HUES48 (cell line): ENCODE measurements around the gene ZSWIM6.

ENCODE experiments used
- H3K27ac ChIP-seq: one replicate; pipeline ENCODE4 v1.7.0; 2013; ENCODE audit warnings: low read depth, low read length, inconsistent platforms
- H3K27me3 ChIP-seq: 2 replicates; pipeline ENCODE4 v1.6.1; 2013; ENCODE audit warnings: mild to moderate bottlenecking, low read length; ENCODE audit not compliant: control insufficient read depth, insufficient read depth
- H3K36me3 ChIP-seq: 2 replicates; pipeline ENCODE4 v1.6.1; 2013; ENCODE audit warnings: low read length; ENCODE audit not compliant: control insufficient read depth, insufficient read depth
- H3K4me1 ChIP-seq: 2 replicates; pipeline ENCODE4 v1.6.1; 2013; ENCODE audit warnings: mild to moderate bottlenecking, low read length; ENCODE audit not compliant: control insufficient read depth, insufficient read depth
- H3K4me3 ChIP-seq: 2 replicates; pipeline ENCODE4 v1.5.1; 2013; ENCODE audit warnings: mild to moderate bottlenecking, low read depth, low read length
- H3K9ac ChIP-seq: 2 replicates; pipeline ENCODE4 v1.6.1; 2013; ENCODE audit warnings: mild to moderate bottlenecking, low read depth, low read length, moderate library complexity
- H3K9me3 ChIP-seq: 2 replicates; pipeline ENCODE4 v1.6.1; 2013; ENCODE audit warnings: low read length; ENCODE audit not compliant: control insufficient read depth, insufficient read depth

The ZSWIM6 gene

GRCh38 chr5:61549530-61549929 is 217.5 kb downstream of the ZSWIM6 start:
- no peak overlapping the region for H3K27ac ChIP-seq
- H3K4me3 ChIP-seq = no peak overlapping the region
- no peak overlapping the region for H3K9ac ChIP-seq
- H3K9me3 ChIP-seq = peaks cover 3% of the 10 kb centered on the region
- H3K4me1 ChIP-seq = no peaks in the 10 kb centered on the region
- no peaks in the 10 kb centered on the region for H3K36me3 ChIP-seq
- H3K27me3 ChIP-seq = no peaks in the 10 kb centered on the region

DNA sequence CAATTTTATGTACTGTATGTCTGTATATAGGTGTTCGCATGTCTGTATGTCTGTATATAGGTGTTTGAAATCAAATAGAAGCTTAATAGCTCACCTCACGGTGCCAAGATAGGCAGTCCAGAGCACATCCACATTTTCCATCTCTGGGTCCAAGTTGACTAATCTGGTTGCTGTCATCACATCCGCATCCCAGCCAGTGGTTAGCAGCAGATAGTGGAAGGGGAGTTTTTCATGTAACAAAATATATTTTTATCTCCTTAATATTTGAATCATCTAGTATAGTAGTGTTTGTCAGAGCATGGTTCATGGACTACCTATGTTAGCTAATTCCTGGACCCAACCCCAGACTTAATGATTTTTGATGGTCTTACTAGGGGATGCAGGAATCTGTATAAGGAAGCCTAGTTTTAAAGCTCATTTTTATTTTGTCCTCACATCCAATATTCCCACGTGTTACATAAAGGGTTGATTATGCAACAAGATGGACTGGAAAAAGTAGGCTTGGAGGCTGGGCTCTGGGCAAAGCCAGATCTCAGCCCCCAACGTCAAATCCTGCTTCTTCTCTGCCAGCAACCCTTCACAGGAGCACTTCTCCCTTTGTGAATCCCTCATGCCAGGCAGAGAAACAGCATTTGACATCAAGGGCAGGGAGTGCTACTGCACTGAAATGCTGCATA is 219.7 kb downstream of the ZSWIM6 start:
- Histone ChIP-seq H3K27ac (no peak overlapping the region), H3K27me3 (no peaks in the 10 kb centered on the region), H3K9me3 (peaks cover 5% of the 10 kb centered on the region), H3K4me1 (no peaks in the 10 kb centered on the region), H3K9ac (no peak overlapping the region), H3K36me3 (no peaks in the 10 kb centered on the region), H3K4me3 (no peak overlapping the region)

GRCh38 chr5:61559146-61559545 is 227.1 kb downstream of the ZSWIM6 start:
- Histone ChIP-seq H3K4me3 (no peak overlapping the region), H3K36me3 (no peaks in the 10 kb centered on the region), H3K9ac (no peak overlapping the region), H3K4me1 (no peaks in the 10 kb centered on the region), H3K27ac (no peak overlapping the region), H3K27me3 (no peaks in the 10 kb centered on the region), H3K9me3 (peaks cover 5% of the 10 kb centered on the region)

DNA sequence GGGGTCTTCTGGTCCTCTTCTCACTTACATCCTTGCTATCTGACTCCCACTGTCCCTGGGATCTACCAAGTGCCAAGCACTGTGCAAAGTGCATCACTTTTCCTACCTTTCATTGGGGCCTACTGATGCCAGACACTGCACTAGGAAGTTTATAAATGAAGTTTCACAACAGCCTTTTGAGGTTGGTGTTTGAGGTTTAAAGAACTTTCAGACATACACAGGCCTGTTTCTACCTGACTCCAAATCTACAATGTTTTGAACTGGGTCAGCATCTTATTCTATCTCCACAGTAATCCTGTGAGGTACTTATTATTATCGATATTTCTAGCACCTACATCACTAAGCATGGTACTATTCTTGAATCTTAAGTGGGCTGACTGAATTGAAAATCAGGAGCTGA is 227.7 kb downstream of the ZSWIM6 start:
- H3K9ac ChIP-seq = no peak overlapping the region
- H3K36me3 ChIP-seq = no peaks in the 10 kb centered on the region
- H3K4me1 ChIP-seq = no peaks in the 10 kb centered on the region
- H3K27me3 ChIP-seq = no peaks in the 10 kb centered on the region
- H3K27ac ChIP-seq = no peak overlapping the region
- H3K9me3 ChIP-seq = no peaks in the 10 kb centered on the region
- H3K4me3 ChIP-seq = no peak overlapping the region

- Histone ChIP-seq H3K9me3 (no peaks in the 10 kb centered on the region), H3K4me1 (no peaks in the 10 kb centered on the region), H3K4me3 (no peak overlapping the region)
Measured at GRCh38 chr5:61563401-61563800, 231.3 kb downstream of the ZSWIM6 start.

DNA sequence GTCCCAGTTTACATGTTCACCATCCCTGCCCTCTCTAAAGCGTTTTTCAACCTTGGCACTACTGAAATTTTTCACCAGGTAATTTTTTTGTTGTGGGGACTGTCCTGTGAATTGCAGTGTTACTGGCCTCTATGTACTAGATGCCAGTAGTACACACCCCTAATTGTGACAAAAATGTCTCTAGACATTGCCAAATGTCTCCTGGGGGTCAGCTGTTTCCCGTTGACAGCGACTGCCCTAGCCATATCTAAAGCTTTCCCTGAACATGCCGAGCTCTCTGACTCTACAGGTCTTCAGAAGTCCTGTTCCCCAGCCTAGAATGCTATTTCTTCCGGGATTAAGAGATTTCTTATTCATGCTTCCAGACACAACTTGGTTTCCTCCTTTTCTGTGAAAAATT is 235.3 kb downstream of the ZSWIM6 start:
- H3K9ac ChIP-seq = no peak overlapping the region
- H3K4me3 ChIP-seq = no peak overlapping the region

More at GRCh38 chr5:61563401-61563800, 231.3 kb downstream of the ZSWIM6 start:
- H3K9ac ChIP-seq = no peak overlapping the region
- no peaks in the 10 kb centered on the region for H3K36me3 ChIP-seq
- H3K27me3 ChIP-seq = no peaks in the 10 kb centered on the region
- H3K27ac ChIP-seq = no peak overlapping the region

GRCh38 chr5:61569353-61569752 is 237.3 kb downstream of the ZSWIM6 start:
- H3K9me3 ChIP-seq = no peaks in the 10 kb centered on the region
- H3K36me3 ChIP-seq = no peaks in the 10 kb centered on the region
- H3K9ac ChIP-seq = no peak overlapping the region
- no peak overlapping the region for H3K27ac ChIP-seq
- H3K4me1 ChIP-seq = no peaks in the 10 kb centered on the region
- H3K27me3 ChIP-seq = no peaks in the 10 kb centered on the region
- H3K4me3 ChIP-seq = no peak overlapping the region

More for the DNA sequence above, 235.3 kb downstream of the ZSWIM6 start:
- Histone ChIP-seq H3K4me1 (no peaks in the 10 kb centered on the region), H3K36me3 (no peaks in the 10 kb centered on the region), H3K27me3 (no peaks in the 10 kb centered on the region), H3K9me3 (no peaks in the 10 kb centered on the region), H3K27ac (no peak overlapping the region)

GRCh38 chr5:61570767-61571166 is 238.7 kb downstream of the ZSWIM6 start:
- H3K4me3 ChIP-seq = no peak overlapping the region
- H3K9me3 ChIP-seq = no peaks in the 10 kb centered on the region
- no peaks in the 10 kb centered on the region for H3K4me1 ChIP-seq
- H3K9ac ChIP-seq = no peak overlapping the region
- H3K27ac ChIP-seq = no peak overlapping the region
- H3K27me3 ChIP-seq = no peaks in the 10 kb centered on the region
- H3K36me3 ChIP-seq = no peaks in the 10 kb centered on the region

- Histone ChIP-seq H3K4me3 (no peak overlapping the region), H3K36me3 (no peaks in the 10 kb centered on the region), H3K27me3 (no peaks in the 10 kb centered on the region), H3K4me1 (no peaks in the 10 kb centered on the region), H3K27ac (no peak overlapping the region), H3K9ac (no peak overlapping the region), H3K9me3 (no peaks in the 10 kb centered on the region)
Measured at GRCh38 chr5:61572959-61573358, 240.9 kb downstream of the ZSWIM6 start.

- Histone ChIP-seq H3K4me1 (no peaks in the 10 kb centered on the region), H3K9me3 (no peaks in the 10 kb centered on the region), H3K27ac (no peak overlapping the region), H3K36me3 (no peaks in the 10 kb centered on the region), H3K27me3 (no peaks in the 10 kb centered on the region), H3K4me3 (no peak overlapping the region), H3K9ac (no peak overlapping the region)
Measured at GRCh38 chr5:61575103-61575502, 243.0 kb downstream of the ZSWIM6 start.

GRCh38 chr5:61575581-61575980 is 243.5 kb downstream of the ZSWIM6 start:
- no peaks in the 10 kb centered on the region for H3K36me3 ChIP-seq
- H3K4me3 ChIP-seq = no peak overlapping the region
- H3K9me3 ChIP-seq = no peaks in the 10 kb centered on the region
- H3K27ac ChIP-seq = no peak overlapping the region
- H3K9ac ChIP-seq = no peak overlapping the region
- H3K4me1 ChIP-seq = no peaks in the 10 kb centered on the region
- H3K27me3 ChIP-seq = no peaks in the 10 kb centered on the region
